Measurements from ENCODE around the gene AK8.

Gene AK8

DNA sequence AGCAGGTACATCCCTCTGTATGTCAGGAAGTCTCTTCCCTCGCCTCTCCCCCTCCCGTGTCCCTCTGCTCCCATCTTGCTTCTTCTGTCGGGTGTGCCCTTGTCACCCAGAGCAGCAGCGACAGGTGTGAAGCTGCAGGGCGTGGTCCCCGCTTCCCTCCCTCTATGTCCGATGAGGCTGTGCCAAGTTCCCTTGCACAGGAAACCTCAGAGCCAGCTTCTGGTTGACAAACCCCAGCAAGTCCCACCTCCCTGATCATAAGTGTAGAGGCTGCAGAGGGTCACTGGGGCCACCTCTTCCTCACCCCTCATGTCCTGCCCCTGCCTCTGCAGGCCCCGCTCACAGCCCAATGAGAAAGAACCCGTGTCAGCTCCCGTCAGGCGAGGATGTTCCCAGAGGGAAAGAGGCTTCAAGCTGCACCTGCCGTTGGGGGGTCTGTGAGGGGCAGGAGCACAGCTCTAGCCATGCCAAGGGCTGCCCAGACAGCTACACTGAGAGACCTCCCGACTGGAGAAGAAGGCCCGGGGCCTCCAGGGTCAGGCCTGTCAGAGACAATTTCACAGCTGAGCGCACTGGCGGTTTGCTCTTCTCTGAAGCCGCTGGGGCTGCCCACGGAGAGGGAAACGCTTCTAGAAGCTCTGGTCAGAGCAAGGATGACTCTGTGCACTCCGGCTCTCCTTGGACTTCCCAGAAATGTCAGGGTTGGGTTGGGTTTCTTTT, 73.3 kb downstream of the AK8 start:
- TF ChIP-seq, protein P1, sequence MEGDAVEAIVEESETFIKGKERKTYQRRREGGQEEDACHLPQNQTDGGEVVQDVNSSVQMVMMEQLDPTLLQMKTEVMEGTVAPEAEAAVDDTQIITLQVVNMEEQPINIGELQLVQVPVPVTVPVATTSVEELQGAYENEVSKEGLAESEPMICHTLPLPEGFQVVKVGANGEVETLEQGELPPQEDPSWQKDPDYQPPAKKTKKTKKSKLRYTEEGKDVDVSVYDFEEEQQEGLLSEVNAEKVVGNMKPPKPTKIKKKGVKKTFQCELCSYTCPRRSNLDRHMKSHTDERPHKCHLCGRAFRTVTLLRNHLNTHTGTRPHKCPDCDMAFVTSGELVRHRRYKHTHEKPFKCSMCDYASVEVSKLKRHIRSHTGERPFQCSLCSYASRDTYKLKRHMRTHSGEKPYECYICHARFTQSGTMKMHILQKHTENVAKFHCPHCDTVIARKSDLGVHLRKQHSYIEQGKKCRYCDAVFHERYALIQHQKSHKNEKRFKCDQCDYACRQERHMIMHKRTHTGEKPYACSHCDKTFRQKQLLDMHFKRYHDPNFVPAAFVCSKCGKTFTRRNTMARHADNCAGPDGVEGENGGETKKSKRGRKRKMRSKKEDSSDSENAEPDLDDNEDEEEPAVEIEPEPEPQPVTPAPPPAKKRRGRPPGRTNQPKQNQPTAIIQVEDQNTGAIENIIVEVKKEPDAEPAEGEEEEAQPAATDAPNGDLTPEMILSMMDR (conservative IDR thresholded peaks at IDR 0.05; ENCODE audit: low read depth): no peak
- ChIA-PET CTCF (interaction anchor here (0.6 kb wide), 1 partner anchor 386 kb away, joined by 3 read pairs; no protein-coding TSS in a partner anchor), POLR2A (ENCODE audit: low non-redundant PET) (no interaction called here)
- H3K27ac ChIP-seq: no peak overlapping the region
- DNase-seq (ENCODE audit: low spot score): no peak

DNA sequence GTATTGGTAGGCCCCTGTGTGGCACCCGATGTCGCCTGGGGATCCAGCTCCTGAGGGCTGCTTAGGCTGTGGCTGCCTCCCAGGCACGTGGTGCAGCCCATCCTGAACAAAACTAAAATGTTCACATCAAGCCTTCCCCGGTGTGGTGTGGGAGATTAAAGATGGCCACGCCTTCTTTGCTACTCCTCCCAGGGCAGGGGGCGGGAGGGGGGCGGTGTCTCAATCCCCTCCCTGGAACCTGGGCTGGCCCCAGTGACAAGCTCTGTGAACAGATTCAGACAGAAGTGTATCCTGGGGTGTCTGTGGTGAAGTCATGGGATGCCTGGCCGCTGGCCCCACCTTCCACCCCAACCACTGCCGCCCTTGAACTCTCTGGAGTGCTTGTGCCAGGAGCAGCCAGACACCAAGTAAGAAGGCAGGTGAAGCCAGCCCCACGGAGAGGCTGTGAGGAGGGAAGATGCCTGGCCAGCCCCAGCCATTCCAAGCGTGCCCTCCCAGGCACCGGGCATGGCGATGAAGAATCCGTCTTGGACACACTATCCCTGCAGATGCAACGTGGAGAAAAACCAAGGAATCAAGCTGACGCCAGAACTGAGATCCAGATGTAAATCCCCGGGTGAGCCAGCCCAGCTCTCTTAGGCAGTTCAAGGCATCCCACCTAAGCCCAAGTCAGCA, 75.8 kb downstream of the AK8 start:
- H3K27ac ChIP-seq: no peak overlapping the region
- ChIA-PET POLR2A (ENCODE audit: low non-redundant PET) (no interaction called here), CTCF (interaction anchor here (0.5 to 0.7 kb wide), 3 partner anchors 10 to 910 kb away, joined by 3 read pairs; no protein-coding TSS in a partner anchor)
- DNase-seq (ENCODE audit: low spot score): no peak
- TF ChIP-seq, protein P1 (conservative IDR thresholded peaks at IDR 0.05; ENCODE audit: low read depth): no peak

DNA sequence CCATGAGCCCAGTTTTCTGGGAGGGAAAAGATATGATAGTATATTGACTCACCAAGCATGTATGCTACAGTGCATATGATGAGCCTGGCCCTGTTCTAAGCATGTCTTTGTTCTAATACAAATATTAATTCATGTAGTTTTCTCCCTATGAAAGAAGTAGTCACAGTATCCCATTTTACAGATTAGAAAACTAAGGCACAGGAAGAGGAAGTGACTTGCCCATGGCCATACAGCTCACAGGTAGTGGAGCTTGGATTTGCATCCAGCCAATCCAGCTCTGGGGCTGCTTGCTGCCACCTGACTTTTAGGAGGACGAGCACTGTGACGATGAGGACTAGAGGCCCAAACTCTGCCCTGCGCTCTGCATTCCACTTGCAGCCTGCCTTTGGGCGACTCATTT, 76.4 kb downstream of the AK8 start:
- ChIA-PET POLR2A (ENCODE audit: low non-redundant PET) (no interaction called here), CTCF (interaction anchor here (0.5 to 0.7 kb wide), 2 partner anchors 388 to 911 kb away, joined by 3 read pairs; no protein-coding TSS in a partner anchor)
- TF ChIP-seq, protein P1 (conservative IDR thresholded peaks at IDR 0.05; ENCODE audit: low read depth): no peak
- no peak for DNase-seq (ENCODE audit: low spot score)
- H3K27ac ChIP-seq: no peak overlapping the region

DNA sequence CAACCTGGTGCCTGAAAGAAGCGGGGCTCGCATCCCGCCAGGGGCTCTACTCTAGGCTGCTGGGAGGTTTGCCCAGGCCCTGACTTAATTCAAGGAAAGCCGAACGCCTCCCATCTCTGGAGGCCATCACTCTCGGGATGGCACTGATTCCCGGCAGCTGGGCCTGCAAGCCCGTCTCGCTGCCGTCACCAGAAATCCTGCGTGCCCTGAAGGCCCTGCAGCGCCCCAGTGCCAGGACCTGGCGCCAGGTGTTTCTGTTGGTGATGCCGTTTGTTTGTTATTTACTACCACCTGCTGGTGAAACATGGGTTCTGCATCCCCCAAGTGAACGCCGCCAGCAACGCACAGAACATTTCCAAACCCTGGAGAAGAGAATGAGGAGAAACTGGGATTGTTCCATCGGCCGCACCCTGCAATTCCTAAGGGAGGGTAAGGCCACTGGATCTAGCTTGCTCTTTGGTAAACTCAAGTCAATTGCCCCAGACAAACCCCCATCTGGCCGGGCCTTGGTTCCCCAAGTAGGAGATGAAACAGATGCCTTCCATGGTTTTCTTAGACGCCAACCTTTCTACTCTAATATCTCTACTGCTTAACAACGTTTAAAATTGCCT, 77.9 kb downstream of the AK8 start:
- TF ChIP-seq, protein P1 (conservative IDR thresholded peaks at IDR 0.05; ENCODE audit: low read depth): peak; percentile 94
- ChIA-PET CTCF (interaction anchor here (0.6 to 1.2 kb wide), 8 partner anchors 61 to 1197 kb away, joined by 3 to 4 read pairs (median 4); no protein-coding TSS in a partner anchor), POLR2A (ENCODE audit: low non-redundant PET) (no interaction called here)
- DNase-seq (ENCODE audit: low spot score): peak; percentile 79
- H3K27ac ChIP-seq: no peak overlapping the region

DNA sequence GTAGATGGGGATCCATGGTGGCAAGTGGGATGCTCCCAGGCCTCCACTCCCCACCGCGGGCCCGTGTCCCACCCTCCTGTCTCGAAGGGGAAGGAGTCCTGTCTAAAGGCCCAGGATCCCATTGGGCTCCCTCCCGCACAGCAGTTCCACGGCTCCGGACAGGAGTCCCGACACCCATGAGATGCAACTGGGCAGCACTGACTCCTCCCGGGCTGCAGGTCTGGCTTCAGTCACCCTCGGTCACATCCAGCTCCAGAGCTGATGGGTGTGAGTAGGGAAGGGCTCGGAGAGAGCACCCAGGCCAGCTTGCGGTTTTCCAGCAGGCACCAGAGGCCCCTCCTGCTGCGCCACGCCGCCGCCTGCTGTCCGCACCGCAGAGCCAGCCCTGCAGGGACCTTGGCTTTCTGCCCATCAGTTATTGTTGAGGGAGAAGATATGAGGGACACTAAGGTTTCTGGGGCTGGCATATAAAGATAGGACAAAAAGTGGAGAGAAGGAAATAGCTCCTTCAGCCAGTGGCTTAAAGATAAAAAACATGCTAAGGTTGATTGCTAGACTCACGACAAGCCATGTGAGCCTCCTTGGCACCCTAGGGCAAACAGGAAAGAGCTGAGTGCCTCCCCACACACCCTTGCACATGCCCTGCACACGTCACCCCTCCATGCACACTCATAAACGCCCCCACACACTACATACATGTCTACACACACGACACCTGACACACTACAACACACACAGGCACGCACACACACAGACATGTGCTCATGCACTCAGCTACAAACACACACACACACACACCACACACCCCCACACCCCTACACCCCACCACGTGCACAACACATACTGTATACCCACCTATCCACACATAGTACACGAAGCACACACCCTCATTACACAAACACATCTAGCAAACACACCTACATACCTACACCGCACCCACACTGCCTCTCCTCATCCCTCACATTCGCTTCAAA, 79.0 kb downstream of the AK8 start:
- ChIA-PET CTCF (interaction anchor here (0.6 to 1.2 kb wide), 8 partner anchors 60 to 1196 kb away, joined by 3 to 4 read pairs (median 3); no protein-coding TSS in a partner anchor), POLR2A (ENCODE audit: low non-redundant PET) (no interaction called here)
- DNase-seq (ENCODE audit: low spot score): no peak
- TF ChIP-seq, protein P1 (conservative IDR thresholded peaks at IDR 0.05; ENCODE audit: low read depth): no peak
- H3K27ac ChIP-seq: no peak overlapping the region

Measured in RWPE1 (cell line).